Mesodermal cell (in vitro differentiated cells): ENCODE data around the gene STK35.

Experiments used
- H3K27ac ChIP-seq: 2 replicates; pipeline ENCODE4 v1.7.0; 2013; ENCODE audit warnings: mild to moderate bottlenecking, low read depth, low read length, moderate library complexity; ENCODE audit not compliant: severe bottlenecking
- H3K36me3 ChIP-seq: 2 replicates; pipeline ENCODE4 v1.7.1; 2013; ENCODE audit warnings: mild to moderate bottlenecking, low read length, moderate library complexity; ENCODE audit not compliant: control insufficient read depth, insufficient read depth
- H3K4me1 ChIP-seq: one replicate; pipeline ENCODE4 v1.7.1; 2013; ENCODE audit warnings: mild to moderate bottlenecking, low read length; ENCODE audit not compliant: insufficient read depth, control insufficient read depth, poor library complexity, severe bottlenecking
- H3K4me3 ChIP-seq: 2 replicates; pipeline ENCODE4 v1.7.0; 2013; ENCODE audit warnings: low read length, control low read depth, mild to moderate bottlenecking; ENCODE audit not compliant: insufficient read depth, poor library complexity, severe bottlenecking; ENCODE audit errors: extremely low read depth
- H3K9me3 ChIP-seq: 2 replicates; pipeline ENCODE4 v1.7.1; 2013; ENCODE audit warnings: mild to moderate bottlenecking, low read length, moderate library complexity; ENCODE audit not compliant: control insufficient read depth
- WGBS, 2 experiments: methylation state at CpG; one replicate each; pipeline ENCODE4 v1.1.5; 2013; ENCODE audit warnings: missing lambda C conversion rate in 2 of 2; ENCODE audit not compliant: insufficient coverage in 2 of 2; 5-methylcytosine and 5-hydroxymethylcytosine counted together

Gene STK35

GRCh38 chr20:2108498-2108897, 6.9 kb downstream of the STK35 start:
- 100% methylated on average over 1 of the region's 3 CpGs for WGBS, 2 experiments
- peaks cover 75% of the 10 kb centered on the region for H3K36me3 ChIP-seq
- H3K4me1 ChIP-seq: peaks cover 29% of the 10 kb centered on the region
- no peak overlapping the region for H3K27ac ChIP-seq
- no peak overlapping the region for H3K4me3 ChIP-seq
- no peaks in the 10 kb centered on the region for H3K9me3 ChIP-seq

GRCh38 chr20:2108987-2109386, 7.4 kb downstream of the STK35 start:
- H3K9me3 ChIP-seq: no peaks in the 10 kb centered on the region
- H3K4me1 ChIP-seq: peaks cover 26% of the 10 kb centered on the region
- peaks cover 78% of the 10 kb centered on the region for H3K36me3 ChIP-seq
- WGBS, 2 experiments: 80 to 100% methylated on average over 1 of the region's 4 CpGs
- H3K27ac ChIP-seq: peak overlapping the region; percentile 0
- no peak overlapping the region for H3K4me3 ChIP-seq

- Histone ChIP-seq H3K36me3 (peaks cover 76% of the 10 kb centered on the region), H3K9me3 (no peaks in the 10 kb centered on the region), H3K27ac (peak overlapping the region; percentile 0), H3K4me1 (peaks cover 22% of the 10 kb centered on the region), H3K4me3 (no peak overlapping the region)
- WGBS, 2 experiments: 83 to 89% methylated on average over 2 to 3 of the region's 6 CpGs
These were observed 8.0 kb downstream of the STK35 start for GRCh38 chr20:2109425-2110210.

GRCh38 chr20:2112910-2113309, 11.3 kb downstream of the STK35 start:
- no CpG with 5 or more reads among the region's 4 CpGs for WGBS, 2 experiments
- peaks cover 18% of the 10 kb centered on the region for H3K4me1 ChIP-seq
- no peak overlapping the region for H3K27ac ChIP-seq
- H3K4me3 ChIP-seq: no peak overlapping the region
- H3K36me3 ChIP-seq: peaks cover 75% of the 10 kb centered on the region
- H3K9me3 ChIP-seq: no peaks in the 10 kb centered on the region

GRCh38 chr20:2114127-2114959, 12.7 kb downstream of the STK35 start:
- Histone ChIP-seq H3K27ac (no peak overlapping the region), H3K4me3 (no peak overlapping the region), H3K4me1 (peaks cover 8% of the 10 kb centered on the region), H3K36me3 (peaks cover 87% of the 10 kb centered on the region), H3K9me3 (no peaks in the 10 kb centered on the region)
- 92 to 94% methylated on average over 8 to 9 of the region's 9 CpGs for WGBS, 2 experiments

- 83% methylated on average over 1 of the region's 2 CpGs for WGBS, 2 experiments
These were observed 13.5 kb downstream of the STK35 start for GRCh38 chr20:2114990-2115681.

GRCh38 chr20:2116170-2116940, 14.7 kb downstream of the STK35 start:
- Histone ChIP-seq H3K36me3 (peaks cover 84% of the 10 kb centered on the region), H3K4me3 (no peak overlapping the region), H3K9me3 (no peaks in the 10 kb centered on the region), H3K27ac (no peak overlapping the region), H3K4me1 (no peaks in the 10 kb centered on the region)
- WGBS, 2 experiments: 96 to 97% methylated on average over 6 to 7 of the region's 9 CpGs

More at GRCh38 chr20:2114990-2115681, 13.5 kb downstream of the STK35 start:
- H3K4me3 ChIP-seq: no peak overlapping the region
- H3K4me1 ChIP-seq: no peaks in the 10 kb centered on the region
- no peak overlapping the region for H3K27ac ChIP-seq
- no peaks in the 10 kb centered on the region for H3K9me3 ChIP-seq
- H3K36me3 ChIP-seq: peaks cover 87% of the 10 kb centered on the region

GRCh38 chr20:2118783-2119182, 17.2 kb downstream of the STK35 start:
- Histone ChIP-seq H3K4me3 (no peak overlapping the region), H3K36me3 (peaks cover 77% of the 10 kb centered on the region), H3K4me1 (no peaks in the 10 kb centered on the region), H3K9me3 (no peaks in the 10 kb centered on the region), H3K27ac (no peak overlapping the region)
- 100% methylated on average over 2 of the region's 3 CpGs; no CpG with 5 or more reads in 1 of the 2 experiments for WGBS, 2 experiments

GRCh38 chr20:2122936-2123335, 21.3 kb downstream of the STK35 start:
- Histone ChIP-seq H3K9me3 (no peaks in the 10 kb centered on the region), H3K27ac (no peak overlapping the region), H3K4me3 (no peak overlapping the region), H3K36me3 (peaks cover 72% of the 10 kb centered on the region), H3K4me1 (no peaks in the 10 kb centered on the region)
- WGBS, 2 experiments: 94 to 98% methylated on average over 6 of the region's 6 CpGs

GRCh38 chr20:2123720-2124119, 22.1 kb downstream of the STK35 start:
- Histone ChIP-seq H3K4me3 (no peak overlapping the region), H3K27ac (no peak overlapping the region), H3K4me1 (no peaks in the 10 kb centered on the region), H3K36me3 (peaks cover 66% of the 10 kb centered on the region), H3K9me3 (no peaks in the 10 kb centered on the region)
- whole genome bisulfite sequencing, 2 experiments: 86 to 97% methylated on average over 2 to 5 of the region's 5 CpGs
